SJCRH30 (cell line): ENCODE data around the gene KNDC1. TPM values are rescaled to one million over a fixed set of nuclear protein-coding genes. Genes with fewer than 3 reads are reported as not detected.

Experiments
- DNase-seq, 2 experiments: peaks; one replicate each; pipeline ENCODE4 v3.0.0-alpha.2; 2015 to 2020
- H3K27ac ChIP-seq: fragments of 250-450 bp; sonication (Bioruptor Pico); 2 replicates; pipeline ENCODE4 v1.5.1; 2020; ENCODE audit warnings: mild to moderate bottlenecking, moderate library complexity
- H3K27me3 ChIP-seq: fragments of 250-450 bp; sonication (Bioruptor Pico); 2 replicates; pipeline ENCODE4 v1.5.1; 2020; ENCODE audit warnings: mild to moderate bottlenecking, moderate library complexity
- H3K36me3 ChIP-seq: fragments of 250-450 bp; sonication (Bioruptor Pico); 2 replicates; pipeline ENCODE4 v1.5.1; 2020; ENCODE audit warnings: mild to moderate bottlenecking, moderate library complexity
- H3K4me1 ChIP-seq: fragments of 250-450 bp; sonication (Bioruptor Pico); 2 replicates; pipeline ENCODE4 v1.5.1; 2020; ENCODE audit warnings: mild to moderate bottlenecking, moderate library complexity
- H3K4me3 ChIP-seq: fragments of 250-450 bp; sonication (Bioruptor Pico); 2 replicates; pipeline ENCODE4 v1.5.1; 2020; ENCODE audit warnings: mild to moderate bottlenecking, moderate library complexity
- H3K9me3 ChIP-seq: fragments of 250-450 bp; sonication (Bioruptor Pico); replicated peaks from 2 replicates; pipeline ENCODE4 v1.5.1; 2020; ENCODE audit warnings: mild to moderate bottlenecking, moderate library complexity
- total RNA-seq: library from RNA; depleted of rRNA; stranded (reverse); fragments of >200 nt; shearing (Covaris generic); gene quantifications from 2 replicates; pipeline ENCODE4 v1.2.3, GENCODE V29; 2014

KNDC1 gene
- total RNA-seq, 1 experiment from 2014 or later = 1.1 TPM

DNA sequence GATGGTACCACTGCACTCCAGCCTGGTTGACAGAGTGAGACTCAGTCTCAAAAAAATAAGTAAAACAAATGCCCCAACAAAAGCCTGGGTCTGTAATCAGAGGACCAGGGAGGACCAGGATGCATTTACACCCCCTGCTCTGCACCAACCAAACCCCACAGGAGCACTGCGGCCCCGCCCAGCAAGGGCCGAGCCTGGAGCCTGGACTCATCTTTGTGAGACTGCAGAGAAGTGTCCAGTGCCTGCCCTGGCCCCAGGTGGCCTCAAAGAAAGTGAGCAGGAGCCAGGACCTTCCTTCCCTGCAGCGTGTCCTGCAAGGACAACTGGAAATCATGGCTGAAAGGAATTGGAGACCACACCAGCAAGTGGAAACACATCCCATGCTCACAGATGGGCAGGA lies 31.6 kb downstream of the KNDC1 start:
- no peaks in the 10 kb centered on the region for H3K36me3 ChIP-seq
- H3K27ac ChIP-seq = no peak overlapping the region
- DNase-seq = no peak
- H3K4me1 ChIP-seq = no peaks in the 10 kb centered on the region
- H3K9me3 ChIP-seq = no peaks in the 10 kb centered on the region
- no peaks in the 10 kb centered on the region; the same call in 1 of the 2 replicates for H3K27me3 ChIP-seq
- H3K4me3 ChIP-seq = no peak overlapping the region

GRCh38 chr10:133194151-133194550 lies 34.1 kb downstream of the KNDC1 start:
- Histone ChIP-seq H3K9me3 (no peaks in the 10 kb centered on the region), H3K27me3 (no peaks in the 10 kb centered on the region), H3K4me1 (no peaks in the 10 kb centered on the region), H3K27ac (no peak overlapping the region), H3K4me3 (no peak overlapping the region), H3K36me3 (no peaks in the 10 kb centered on the region)
- DNase-seq = no peak

DNA sequence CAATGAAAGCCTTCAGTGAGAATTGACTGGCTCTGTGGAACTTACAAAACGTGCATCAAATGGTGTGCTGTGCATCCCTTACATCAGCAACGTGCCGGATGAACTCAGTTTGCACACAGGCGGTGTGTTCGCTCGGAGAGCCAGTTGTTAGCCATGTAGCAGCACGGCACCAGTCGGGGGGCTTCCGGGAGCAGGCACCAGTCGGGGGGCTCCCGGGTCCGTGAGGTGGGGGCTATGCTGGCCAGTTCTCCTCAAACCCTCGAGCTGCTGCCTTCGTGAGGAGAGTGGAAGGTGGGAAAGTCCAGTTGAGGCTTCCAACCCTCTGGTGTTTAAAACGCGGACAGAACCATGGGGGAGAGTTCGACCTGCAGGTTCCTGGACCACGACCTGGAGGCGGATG lies 35.1 kb downstream of the KNDC1 start:
- H3K27me3 ChIP-seq = no peaks in the 10 kb centered on the region
- H3K4me1 ChIP-seq = no peaks in the 10 kb centered on the region
- H3K27ac ChIP-seq = no peak overlapping the region
- DNase-seq = no peak
- H3K4me3 ChIP-seq = no peak overlapping the region
- H3K9me3 ChIP-seq = no peaks in the 10 kb centered on the region
- no peaks in the 10 kb centered on the region for H3K36me3 ChIP-seq

DNA sequence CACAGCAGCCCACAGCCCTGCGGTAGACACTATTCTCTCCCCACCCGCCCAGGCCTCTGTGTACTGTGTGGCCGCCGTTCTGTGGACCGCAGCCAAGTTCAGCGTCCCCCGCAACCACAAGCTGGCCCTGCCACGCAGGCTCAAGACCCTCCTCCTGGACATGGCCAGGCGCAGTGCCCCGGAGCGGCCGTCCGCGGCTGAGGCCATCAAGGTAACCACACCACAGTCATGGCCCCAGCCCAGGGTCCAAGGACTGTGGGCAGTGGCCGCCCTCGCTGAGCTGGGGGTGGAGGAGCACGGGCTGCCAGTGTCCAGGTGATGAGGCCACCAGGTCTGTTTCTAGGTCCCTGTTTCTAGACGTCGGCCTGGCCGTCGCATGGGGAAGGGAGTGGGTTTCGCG lies 35.6 kb downstream of the KNDC1 start:
- Histone ChIP-seq H3K9me3 (no peaks in the 10 kb centered on the region), H3K27me3 (no peaks in the 10 kb centered on the region), H3K27ac (no peak overlapping the region), H3K36me3 (no peaks in the 10 kb centered on the region), H3K4me1 (no peaks in the 10 kb centered on the region), H3K4me3 (no peak overlapping the region)
- no peak for DNase-seq

DNA sequence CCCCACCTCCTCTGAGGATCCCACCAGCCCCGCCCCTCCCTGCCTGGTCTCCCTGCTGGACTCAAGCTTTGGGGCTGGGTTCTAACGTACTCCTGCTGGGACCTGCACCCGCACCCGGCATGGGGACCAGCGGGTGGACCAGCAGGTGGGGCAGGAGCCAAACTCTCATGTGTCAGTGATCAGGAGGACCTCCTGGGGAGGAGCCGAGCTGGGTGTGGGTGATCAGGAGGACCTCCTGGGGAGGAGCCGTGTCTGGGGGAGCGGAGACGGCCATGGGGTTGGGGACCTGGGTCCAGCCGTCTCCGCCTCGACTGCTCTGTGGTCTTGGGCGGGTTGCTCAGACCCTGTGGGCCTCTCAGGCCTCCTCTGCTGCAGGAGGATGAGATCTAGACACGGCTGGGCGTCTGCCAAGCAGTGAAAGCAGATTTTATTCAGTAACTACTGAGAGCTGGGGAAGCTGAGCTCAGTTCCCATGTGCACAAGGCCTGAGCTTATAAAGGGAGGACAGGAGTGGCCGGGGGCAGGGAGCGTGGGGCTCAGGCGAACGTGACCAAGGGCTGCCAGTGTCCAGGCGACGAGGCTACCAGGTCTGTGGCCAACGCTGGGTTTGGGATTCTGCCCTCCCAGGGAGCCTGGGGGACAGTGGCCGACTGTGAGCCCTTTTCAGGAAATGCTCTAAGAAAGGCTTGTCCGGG lies 36.3 kb downstream of the KNDC1 start:
- no peaks in the 10 kb centered on the region for H3K9me3 ChIP-seq
- no peak overlapping the region for H3K4me3 ChIP-seq
- H3K27me3 ChIP-seq = no peaks in the 10 kb centered on the region
- H3K4me1 ChIP-seq = no peaks in the 10 kb centered on the region
- no peak for DNase-seq
- no peaks in the 10 kb centered on the region for H3K36me3 ChIP-seq
- no peak overlapping the region for H3K27ac ChIP-seq

DNA sequence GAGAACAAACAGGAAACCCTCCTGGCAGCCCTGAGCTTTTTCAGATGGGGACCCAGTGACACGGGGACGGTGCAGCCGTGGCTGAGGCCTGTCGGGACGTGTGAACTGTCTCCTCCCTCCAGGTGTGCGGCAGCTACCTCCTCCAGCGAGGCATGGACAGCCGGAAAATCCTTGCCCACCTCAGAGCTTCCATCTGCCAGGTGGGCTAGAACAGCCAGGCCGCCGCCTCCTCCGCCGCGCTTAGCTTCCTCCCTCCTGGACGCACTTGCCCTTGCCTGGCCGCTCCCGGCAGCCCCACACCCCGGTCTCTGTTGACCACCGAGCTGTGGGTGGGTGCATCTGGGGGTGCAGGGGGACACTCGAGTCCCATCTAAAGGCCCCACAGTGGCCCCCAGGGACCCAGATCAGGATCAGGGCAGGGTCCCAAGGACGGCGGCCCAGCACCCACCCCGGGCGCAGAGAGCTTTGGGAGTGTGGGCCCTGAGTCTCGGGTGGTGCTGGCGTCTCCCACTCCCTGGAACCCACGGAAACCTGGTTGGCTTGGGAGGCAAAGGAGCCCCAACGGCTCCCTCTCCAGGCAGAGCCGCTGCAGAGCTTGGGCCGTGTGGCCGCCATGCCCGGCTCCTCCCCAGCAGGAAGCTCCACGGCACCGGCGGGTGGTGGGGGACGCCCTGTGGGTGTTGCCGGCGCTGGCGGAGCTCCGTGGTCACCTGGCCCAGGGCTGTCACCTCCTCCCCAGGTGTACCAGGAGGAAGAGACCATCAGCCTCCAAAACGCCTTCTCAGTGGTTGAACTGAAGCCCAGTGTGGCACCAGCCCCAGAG lies 37.1 kb downstream of the KNDC1 start:
- no peaks in the 10 kb centered on the region for H3K27me3 ChIP-seq
- no peaks in the 10 kb centered on the region for H3K9me3 ChIP-seq
- no peaks in the 10 kb centered on the region for H3K36me3 ChIP-seq
- H3K4me3 ChIP-seq = no peak overlapping the region
- H3K4me1 ChIP-seq = no peaks in the 10 kb centered on the region
- DNase-seq = no peak
- H3K27ac ChIP-seq = no peak overlapping the region

DNA sequence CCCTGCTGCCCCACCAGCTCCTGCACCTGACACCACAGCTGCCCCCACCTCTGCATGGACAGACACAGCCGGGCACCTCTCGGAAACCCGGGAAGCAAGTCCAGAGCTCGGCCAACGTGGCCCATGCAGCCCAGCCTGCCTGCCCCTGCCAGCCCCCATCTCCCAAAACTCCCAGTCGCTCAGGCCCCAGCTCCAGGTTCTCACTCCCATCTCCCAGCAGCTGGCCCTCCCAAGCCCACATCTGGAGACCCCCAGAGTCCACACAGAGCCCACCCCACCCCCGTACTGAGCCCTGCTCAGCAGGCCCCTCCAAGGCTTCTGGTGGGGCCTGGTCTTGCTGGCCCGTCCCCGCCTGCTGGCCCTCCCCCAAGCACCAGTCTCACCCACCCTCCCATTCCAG lies 37.8 kb downstream of the KNDC1 start:
- DNase-seq = no peak
- Histone ChIP-seq H3K36me3 (no peaks in the 10 kb centered on the region), H3K27ac (no peak overlapping the region), H3K4me1 (no peaks in the 10 kb centered on the region), H3K27me3 (no peaks in the 10 kb centered on the region), H3K4me3 (no peak overlapping the region), H3K9me3 (no peaks in the 10 kb centered on the region)

DNA sequence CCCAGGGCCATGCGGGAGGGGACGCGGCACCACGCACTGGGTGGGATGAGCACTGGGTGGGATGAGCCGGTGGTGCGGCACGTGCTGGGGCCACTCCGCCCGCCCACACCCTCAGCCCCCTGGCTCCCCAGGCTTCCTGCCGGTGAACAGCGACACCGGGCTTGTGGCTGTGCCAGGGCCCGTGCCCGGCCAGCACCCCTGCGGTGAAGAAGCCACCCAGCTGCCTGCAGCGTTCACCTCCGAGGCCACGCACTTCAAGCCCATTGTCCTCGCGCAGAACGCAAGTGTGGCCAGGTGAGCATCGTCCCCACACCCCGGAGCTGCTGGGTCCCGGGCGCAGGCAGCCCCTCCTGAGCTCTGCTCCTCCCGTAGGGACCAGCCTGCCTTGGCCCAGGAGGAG lies 38.2 kb downstream of the KNDC1 start:
- no peaks in the 10 kb centered on the region for H3K4me1 ChIP-seq
- H3K27ac ChIP-seq = no peak overlapping the region
- H3K27me3 ChIP-seq = no peaks in the 10 kb centered on the region
- H3K9me3 ChIP-seq = no peaks in the 10 kb centered on the region
- H3K36me3 ChIP-seq = no peaks in the 10 kb centered on the region
- DNase-seq = no peak
- no peak overlapping the region for H3K4me3 ChIP-seq

GRCh38 chr10:133198621-133199487 lies 38.8 kb downstream of the KNDC1 start:
- no peaks in the 10 kb centered on the region for H3K27me3 ChIP-seq
- no peak overlapping the region for H3K4me3 ChIP-seq
- H3K36me3 ChIP-seq = no peaks in the 10 kb centered on the region
- no peak for DNase-seq
- no peaks in the 10 kb centered on the region for H3K4me1 ChIP-seq
- H3K9me3 ChIP-seq = no peaks in the 10 kb centered on the region
- no peak overlapping the region for H3K27ac ChIP-seq

- H3K36me3 ChIP-seq = no peaks in the 10 kb centered on the region
Measured at GRCh38 chr10:133199488-133199885, 39.5 kb downstream of the KNDC1 start.

DNA sequence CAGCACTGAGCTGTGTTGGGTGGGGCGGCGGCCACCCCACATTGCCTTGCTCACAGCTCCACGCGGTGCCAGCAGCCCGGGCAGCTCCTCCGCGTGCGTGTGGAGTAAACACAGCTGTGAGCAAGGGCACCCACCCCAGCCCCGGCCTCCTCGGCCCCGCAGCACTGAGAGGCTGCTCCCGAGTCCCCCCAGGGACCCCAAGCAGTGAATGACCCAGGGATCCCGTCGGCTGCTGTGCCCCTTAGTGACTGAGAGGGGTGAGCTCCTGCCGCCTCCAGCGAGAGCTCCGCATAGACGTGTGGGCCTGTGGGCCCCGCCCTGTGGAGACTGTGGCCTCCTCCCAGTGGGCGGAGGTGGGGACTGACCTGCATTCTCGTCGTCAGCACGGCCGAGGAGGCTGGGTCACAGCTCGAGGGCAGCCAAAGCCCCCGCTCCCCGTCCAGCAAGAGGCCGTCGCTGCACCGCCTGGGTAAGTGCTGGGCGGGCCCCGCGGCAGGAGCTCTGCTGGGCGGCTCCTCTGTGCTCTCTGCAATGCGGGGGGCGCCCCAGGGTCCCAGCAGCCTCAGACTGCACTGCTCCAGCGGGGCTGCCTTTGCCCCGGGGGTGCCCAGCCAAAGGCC lies 40.1 kb downstream of the KNDC1 start:
- H3K36me3 ChIP-seq = no peaks in the 10 kb centered on the region
- no peaks in the 10 kb centered on the region for H3K4me1 ChIP-seq
- H3K4me3 ChIP-seq = no peak overlapping the region
- no peaks in the 10 kb centered on the region for H3K27me3 ChIP-seq
- H3K9me3 ChIP-seq = no peaks in the 10 kb centered on the region
- no peak overlapping the region for H3K27ac ChIP-seq
- DNase-seq = no peak

More at GRCh38 chr10:133199488-133199885, 39.5 kb downstream of the KNDC1 start:
- Histone ChIP-seq H3K27me3 (no peaks in the 10 kb centered on the region), H3K9me3 (no peaks in the 10 kb centered on the region), H3K27ac (no peak overlapping the region), H3K4me1 (no peaks in the 10 kb centered on the region), H3K4me3 (no peak overlapping the region)
- no peak for DNase-seq

- no peaks in the 10 kb centered on the region for H3K27me3 ChIP-seq
- no peak overlapping the region for H3K4me3 ChIP-seq
- no peaks in the 10 kb centered on the region for H3K36me3 ChIP-seq
- no peak for DNase-seq
- no peaks in the 10 kb centered on the region for H3K4me1 ChIP-seq
- no peaks in the 10 kb centered on the region for H3K9me3 ChIP-seq
- no peak overlapping the region for H3K27ac ChIP-seq
Measured at GRCh38 chr10:133200621-133201031, 40.6 kb downstream of the KNDC1 start.

DNA sequence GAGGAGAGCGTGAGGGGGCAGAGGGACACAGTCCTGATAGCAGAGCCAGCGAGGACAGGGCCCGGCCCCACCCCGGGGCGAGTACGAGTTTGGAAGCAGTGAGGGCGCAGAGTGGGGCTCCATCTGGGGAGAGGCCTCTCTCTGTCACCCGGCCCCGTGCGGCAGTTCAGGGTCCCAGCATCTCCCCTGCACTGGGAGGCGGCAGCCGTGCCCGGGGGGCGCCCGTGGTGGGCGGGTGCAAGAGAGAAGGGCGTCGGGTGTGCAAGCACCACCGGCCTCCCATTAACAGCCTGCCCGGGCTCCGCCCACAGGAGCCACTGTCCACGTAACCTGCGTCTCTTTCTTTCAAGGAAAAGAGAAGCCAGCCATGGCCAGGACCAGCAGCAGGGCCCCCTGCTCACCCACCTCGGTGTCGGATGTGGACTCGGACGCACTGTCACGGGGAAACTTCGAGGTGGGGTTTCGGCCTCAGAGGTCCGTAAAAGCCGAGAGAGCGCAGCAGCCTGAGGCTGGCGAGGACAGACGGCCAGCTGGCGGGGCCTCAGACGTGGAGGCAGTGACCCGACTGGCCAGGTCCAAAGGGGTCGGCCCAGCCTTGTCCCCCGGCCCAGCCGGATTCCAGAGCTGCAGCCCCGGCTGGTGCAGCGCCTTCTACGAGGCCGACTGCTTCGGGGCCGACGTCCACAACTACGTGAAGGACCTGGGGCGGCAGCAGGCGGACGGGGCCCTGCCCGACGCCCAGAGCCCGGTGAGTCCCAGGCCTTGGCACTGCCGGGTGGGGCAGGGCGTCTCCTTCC lies 41.3 kb downstream of the KNDC1 start:
- H3K36me3 ChIP-seq = no peaks in the 10 kb centered on the region
- no peaks in the 10 kb centered on the region for H3K9me3 ChIP-seq
- no peaks in the 10 kb centered on the region for H3K4me1 ChIP-seq
- no peak for DNase-seq
- no peak overlapping the region for H3K4me3 ChIP-seq
- H3K27me3 ChIP-seq = no peaks in the 10 kb centered on the region
- no peak overlapping the region for H3K27ac ChIP-seq
